HepG2 (cell line): ENCODE measurements around the gene AP4M1. TPM values are rescaled to one million over a fixed set of nuclear protein-coding genes. Genes with fewer than 3 reads are reported as not detected.

Experiments
- ATF3 ChIP-seq: sonication (generic); formaldehyde crosslinking; IDR thresholded peaks from 2 replicates; pipeline ENCODE4 v1.4.0; 2020; ENCODE audit warnings: missing genetic modification reagents
- CSRNP1 ChIP-seq: sonication (generic); formaldehyde crosslinking; IDR thresholded peaks from 2 replicates; pipeline ENCODE4 v1.8.1; 2023; ENCODE audit warnings: mild to moderate bottlenecking, missing genetic modification reagents
- EED ChIP-seq: sonication (generic); formaldehyde crosslinking; IDR thresholded peaks from 2 replicates; pipeline ENCODE4 v1.5.0; 2020; ENCODE audit warnings: mild to moderate bottlenecking, missing genetic modification reagents
- GLI4 ChIP-seq: sonication (generic); formaldehyde crosslinking; IDR thresholded peaks from 2 replicates; pipeline ENCODE4 v1.5.1; 2020; ENCODE audit warnings: missing genetic modification reagents, mild to moderate bottlenecking, moderate library complexity, borderline replicate concordance
- GMEB2 ChIP-seq: IDR thresholded peaks from 2 replicates; pipeline ENCODE4 v1.6.1; 2016; ENCODE audit warnings: missing biosample characterization, missing genetic modification reagents, low read depth
- JDP2 ChIP-seq: sonication (generic); formaldehyde crosslinking; IDR thresholded peaks from 2 replicates; pipeline ENCODE4 v1.8.1; 2022; ENCODE audit warnings: missing genetic modification reagents, borderline replicate concordance
- NFRKB ChIP-seq: fragments of 450-650 bp; IDR thresholded peaks from 2 replicates; pipeline ENCODE4 v1.6.1; 2017
- NONO ChIP-seq, 2 experiments: fragments of 450-650 bp in 1 of 2; sonication (generic) in 1 of 2; formaldehyde crosslinking in 1 of 2; IDR thresholded peaks in 1 of 2; conservative IDR thresholded peaks in 1 of 2; 2 replicates each; pipeline versions ENCODE4 v1.6.1 to v1.8.0; 2017 to 2022; ENCODE audit warnings: mild to moderate bottlenecking in 1 of 2, missing genetic modification reagents in 1 of 2, moderate library complexity in 1 of 2
- PHB2 ChIP-seq: fragments of 450-650 bp; IDR thresholded peaks from 2 replicates; pipeline ENCODE4 v1.6.1; 2018; ENCODE audit not compliant: partially characterized antibody
- RFX3 ChIP-seq: IDR thresholded peaks from 2 replicates; pipeline ENCODE4 v1.6.1; 2016; ENCODE audit warnings: missing biosample characterization, missing genetic modification reagents
- SMARCE1 ChIP-seq: fragments of 450-650 bp; IDR thresholded peaks from 2 replicates; pipeline ENCODE4 v1.6.1; 2017; ENCODE audit warnings: borderline replicate concordance
- ZFP90 ChIP-seq: sonication (generic); formaldehyde crosslinking; IDR thresholded peaks from 2 replicates; pipeline ENCODE4 v1.8.0; 2022; ENCODE audit warnings: missing genetic modification reagents, mild to moderate bottlenecking, inconsistent platforms, borderline replicate concordance
- ZNF12 ChIP-seq: sonication (generic); formaldehyde crosslinking; IDR thresholded peaks from 2 replicates; pipeline ENCODE4 v1.5.0; 2020; ENCODE audit warnings: missing genetic modification reagents
- ZNF225 ChIP-seq: sonication (generic); formaldehyde crosslinking; IDR thresholded peaks from 2 replicates; pipeline ENCODE4 v1.4.0; 2020; ENCODE audit warnings: mild to moderate bottlenecking, missing genetic modification reagents
- ZNF296 ChIP-seq: sonication (generic); formaldehyde crosslinking; conservative IDR thresholded peaks from 2 replicates; pipeline ENCODE4 v1.5.0; 2020; ENCODE audit warnings: mild to moderate bottlenecking, missing genetic modification reagents
- ZNF552 ChIP-seq: sonication (generic); formaldehyde crosslinking; IDR thresholded peaks from 2 replicates; pipeline ENCODE4 v1.9.0; 2022; ENCODE audit warnings: missing genetic modification reagents, mild to moderate bottlenecking, borderline replicate concordance
- ZNF720 ChIP-seq: sonication (generic); formaldehyde crosslinking; IDR thresholded peaks from 2 replicates; pipeline ENCODE4 v1.4.0; 2020; ENCODE audit warnings: missing genetic modification reagents
- ZNF839 ChIP-seq: sonication (generic); formaldehyde crosslinking; IDR thresholded peaks from 2 replicates; pipeline ENCODE4 v1.4.0; 2020; ENCODE audit warnings: missing genetic modification reagents, mild to moderate bottlenecking, borderline replicate concordance
- polyA plus RNA-seq, 8 experiments: library from polyadenylated mRNA; depleted of rRNA in 3 of 8; stranded (reverse) in 7 of 8; unstranded in 1 of 8; fragments of >200 nt; fragmentation: Illumina TruSeq in 4 of 8; extraction: Trizol in 4 of 8; gene quantifications; 2 replicates each; pipeline versions ENCODE4 v1.2.1 to v1.2.3, GENCODE V29; 2011 to 2016; ENCODE audit warnings: low read depth in 4 of 8, missing spikeins in 1 of 8, mixed read lengths in 1 of 8; ENCODE audit not compliant: insufficient read depth in 1 of 8
- total RNA-seq, 5 experiments: library from RNA; depleted of rRNA; stranded (reverse); fragments of >200 nt; fragmentation: Illumina TruSeq; extraction: Trizol; gene quantifications; 2 replicates each; pipeline ENCODE4 v1.2.3, GENCODE V29; 2016; ENCODE audit warnings: low read depth in 1 of 5
- TF ChIP-seq, protein P1 (sequence below): sonication (generic); formaldehyde crosslinking; IDR thresholded peaks from 2 replicates; pipeline ENCODE4 v1.5.1; 2020; ENCODE audit warnings: missing genetic modification reagents, mild to moderate bottlenecking, borderline replicate concordance
- TF ChIP-seq, protein P2 (sequence below): sonication (generic); formaldehyde crosslinking; IDR thresholded peaks from 2 replicates; pipeline ENCODE4 v1.5.0; 2020; ENCODE audit warnings: missing genetic modification reagents, mild to moderate bottlenecking, borderline replicate concordance
- TF ChIP-seq, protein P3 (sequence below): sonication (generic); formaldehyde crosslinking; IDR thresholded peaks from 2 replicates; pipeline ENCODE4 v1.5.0; 2020; ENCODE audit warnings: mild to moderate bottlenecking, missing genetic modification reagents

Gene AP4M1
- total and polyA plus RNA-seq, 2 of the 13 experiments (the other 11 are each of a cell fraction or from before 2014, with no cell fraction given) = 6.3 to 9.7 TPM

DNA sequence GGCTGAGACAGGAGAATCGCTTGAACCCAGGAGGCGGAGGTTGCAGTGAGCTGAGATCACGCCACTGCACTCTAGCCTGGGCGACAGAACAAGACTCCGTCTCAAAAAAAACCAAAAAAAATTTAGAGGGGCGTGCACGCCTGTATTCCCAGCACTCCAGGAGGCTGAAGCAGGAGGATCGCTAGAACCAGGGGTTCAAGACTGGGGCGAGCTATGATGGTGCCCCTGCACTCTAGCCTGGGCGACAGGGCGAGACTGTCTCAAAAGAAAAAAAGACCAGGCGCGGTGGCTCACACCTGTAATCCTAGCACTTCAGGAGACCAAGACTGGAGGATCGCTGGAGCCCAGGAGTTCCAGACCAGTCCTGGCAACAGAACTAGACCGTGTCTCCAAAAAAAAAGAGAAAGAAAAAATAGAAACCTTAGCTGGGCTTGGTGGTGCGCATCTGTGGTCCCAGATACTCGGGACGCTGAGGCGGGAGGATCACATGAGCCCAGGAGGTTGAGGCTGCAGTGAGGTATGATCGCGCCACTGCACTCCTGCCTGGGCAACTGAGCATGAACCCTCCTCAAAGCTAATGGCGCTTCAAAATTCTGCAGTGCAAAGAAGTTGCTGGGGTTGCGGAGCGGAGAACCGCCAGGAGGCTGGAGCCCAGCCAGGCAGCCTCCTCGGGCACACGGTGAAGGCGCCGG, 24.9 kb downstream of the AP4M1 start (continued):
- TF ChIP-seq CSRNP1 (CRISPR knock-in tag) = no peak
- no peak for TF ChIP-seq EED (CRISPR knock-in tag)
- no peak for TF ChIP-seq ZNF839 (CRISPR knock-in tag)
- no peak for TF ChIP-seq JDP2 (CRISPR knock-in tag)
- no peak for TF ChIP-seq ZNF552 (CRISPR knock-in tag)
- no peak for TF ChIP-seq ZNF720 (CRISPR knock-in tag)
- no peak for TF ChIP-seq ZNF296 (CRISPR knock-in tag)
- no peak; the same call in 1 of the 2 replicates for TF ChIP-seq GLI4
- no peak for TF ChIP-seq ZFP90 (CRISPR knock-in tag)
- TF ChIP-seq, protein P1, sequence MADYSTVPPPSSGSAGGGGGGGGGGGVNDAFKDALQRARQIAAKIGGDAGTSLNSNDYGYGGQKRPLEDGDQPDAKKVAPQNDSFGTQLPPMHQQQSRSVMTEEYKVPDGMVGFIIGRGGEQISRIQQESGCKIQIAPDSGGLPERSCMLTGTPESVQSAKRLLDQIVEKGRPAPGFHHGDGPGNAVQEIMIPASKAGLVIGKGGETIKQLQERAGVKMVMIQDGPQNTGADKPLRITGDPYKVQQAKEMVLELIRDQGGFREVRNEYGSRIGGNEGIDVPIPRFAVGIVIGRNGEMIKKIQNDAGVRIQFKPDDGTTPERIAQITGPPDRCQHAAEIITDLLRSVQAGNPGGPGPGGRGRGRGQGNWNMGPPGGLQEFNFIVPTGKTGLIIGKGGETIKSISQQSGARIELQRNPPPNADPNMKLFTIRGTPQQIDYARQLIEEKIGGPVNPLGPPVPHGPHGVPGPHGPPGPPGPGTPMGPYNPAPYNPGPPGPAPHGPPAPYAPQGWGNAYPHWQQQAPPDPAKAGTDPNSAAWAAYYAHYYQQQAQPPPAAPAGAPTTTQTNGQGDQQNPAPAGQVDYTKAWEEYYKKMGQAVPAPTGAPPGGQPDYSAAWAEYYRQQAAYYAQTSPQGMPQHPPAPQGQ (CRISPR knock-in tag) = no peak
- TF ChIP-seq, protein P2, sequence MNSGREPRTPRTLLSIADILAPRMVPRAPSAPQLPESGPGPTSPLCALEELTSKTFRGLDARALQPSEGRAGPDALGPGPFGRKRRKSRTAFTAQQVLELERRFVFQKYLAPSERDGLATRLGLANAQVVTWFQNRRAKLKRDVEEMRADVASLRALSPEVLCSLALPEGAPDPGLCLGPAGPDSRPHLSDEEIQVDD (CRISPR knock-in tag) = no peak
- TF ChIP-seq PHB2 = no peak
- TF ChIP-seq GMEB2 (CRISPR knock-in tag) = no peak
- TF ChIP-seq ZNF12 = no peak; the same call in 1 of the 2 replicates
- no peak for TF ChIP-seq SMARCE1
- TF ChIP-seq NONO (IDR thresholded peaks at IDR 0.05) = no peak
- TF ChIP-seq NONO (CRISPR knock-in tag; conservative IDR thresholded peaks at IDR 0.05) = no peak
- 0 out of 2 replicates have a peak, but pooled peaks have one; percentile 20 for TF ChIP-seq NFRKB
- TF ChIP-seq, protein P3, sequence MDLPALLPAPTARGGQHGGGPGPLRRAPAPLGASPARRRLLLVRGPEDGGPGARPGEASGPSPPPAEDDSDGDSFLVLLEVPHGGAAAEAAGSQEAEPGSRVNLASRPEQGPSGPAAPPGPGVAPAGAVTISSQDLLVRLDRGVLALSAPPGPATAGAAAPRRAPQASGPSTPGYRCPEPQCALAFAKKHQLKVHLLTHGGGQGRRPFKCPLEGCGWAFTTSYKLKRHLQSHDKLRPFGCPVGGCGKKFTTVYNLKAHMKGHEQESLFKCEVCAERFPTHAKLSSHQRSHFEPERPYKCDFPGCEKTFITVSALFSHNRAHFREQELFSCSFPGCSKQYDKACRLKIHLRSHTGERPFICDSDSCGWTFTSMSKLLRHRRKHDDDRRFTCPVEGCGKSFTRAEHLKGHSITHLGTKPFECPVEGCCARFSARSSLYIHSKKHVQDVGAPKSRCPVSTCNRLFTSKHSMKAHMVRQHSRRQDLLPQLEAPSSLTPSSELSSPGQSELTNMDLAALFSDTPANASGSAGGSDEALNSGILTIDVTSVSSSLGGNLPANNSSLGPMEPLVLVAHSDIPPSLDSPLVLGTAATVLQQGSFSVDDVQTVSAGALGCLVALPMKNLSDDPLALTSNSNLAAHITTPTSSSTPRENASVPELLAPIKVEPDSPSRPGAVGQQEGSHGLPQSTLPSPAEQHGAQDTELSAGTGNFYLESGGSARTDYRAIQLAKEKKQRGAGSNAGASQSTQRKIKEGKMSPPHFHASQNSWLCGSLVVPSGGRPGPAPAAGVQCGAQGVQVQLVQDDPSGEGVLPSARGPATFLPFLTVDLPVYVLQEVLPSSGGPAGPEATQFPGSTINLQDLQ (CRISPR knock-in tag) = no peak
- TF ChIP-seq ZNF225 (CRISPR knock-in tag) = no peak
- no peak for TF ChIP-seq RFX3 (CRISPR knock-in tag)
- no peak for TF ChIP-seq ATF3 (CRISPR knock-in tag)
